ENCODE measurements around the gene LYZL1.

DNA sequence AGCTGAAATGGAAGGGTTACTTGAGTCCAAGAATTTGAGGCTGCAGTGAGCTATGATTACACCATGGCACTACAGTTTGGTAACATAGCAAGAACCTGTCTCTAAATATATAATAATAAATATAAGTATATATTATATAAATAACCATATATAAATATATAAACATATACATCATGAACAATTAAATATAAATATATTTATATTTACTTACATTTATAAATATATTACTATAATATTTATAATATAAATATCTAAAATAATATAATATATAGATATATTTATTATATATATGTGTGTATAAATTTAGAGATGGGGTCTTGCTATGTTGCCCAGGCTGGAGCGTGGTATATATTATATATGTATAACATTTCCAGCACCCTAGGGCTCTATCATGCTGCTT is 42.4 kb upstream of the LYZL1 start:
- no peak for TF ChIP-seq EP300 (IDR thresholded peaks at IDR 0.05)
- TF ChIP-seq POLR2A (IDR thresholded peaks at IDR 0.05), result no peak
- TF ChIP-seq, protein P1, sequence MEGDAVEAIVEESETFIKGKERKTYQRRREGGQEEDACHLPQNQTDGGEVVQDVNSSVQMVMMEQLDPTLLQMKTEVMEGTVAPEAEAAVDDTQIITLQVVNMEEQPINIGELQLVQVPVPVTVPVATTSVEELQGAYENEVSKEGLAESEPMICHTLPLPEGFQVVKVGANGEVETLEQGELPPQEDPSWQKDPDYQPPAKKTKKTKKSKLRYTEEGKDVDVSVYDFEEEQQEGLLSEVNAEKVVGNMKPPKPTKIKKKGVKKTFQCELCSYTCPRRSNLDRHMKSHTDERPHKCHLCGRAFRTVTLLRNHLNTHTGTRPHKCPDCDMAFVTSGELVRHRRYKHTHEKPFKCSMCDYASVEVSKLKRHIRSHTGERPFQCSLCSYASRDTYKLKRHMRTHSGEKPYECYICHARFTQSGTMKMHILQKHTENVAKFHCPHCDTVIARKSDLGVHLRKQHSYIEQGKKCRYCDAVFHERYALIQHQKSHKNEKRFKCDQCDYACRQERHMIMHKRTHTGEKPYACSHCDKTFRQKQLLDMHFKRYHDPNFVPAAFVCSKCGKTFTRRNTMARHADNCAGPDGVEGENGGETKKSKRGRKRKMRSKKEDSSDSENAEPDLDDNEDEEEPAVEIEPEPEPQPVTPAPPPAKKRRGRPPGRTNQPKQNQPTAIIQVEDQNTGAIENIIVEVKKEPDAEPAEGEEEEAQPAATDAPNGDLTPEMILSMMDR (IDR thresholded peaks at IDR 0.05), result no peak

Data from ovary (tissue), 3 donors.